Limb (tissue), 2 donors: ENCODE results near the gene SESN3.
A peak's percentile ranks its signal among the peaks of the same experiment; 100 is the strongest.
"Not testable (repeated sequence)": the region's sequence is repeated elsewhere in the genome, so short reads cannot be mapped to it uniquely, and the experiment has no call there.

Source experiments
- DNase-seq, 2 donors: peaks; one replicate each; pipeline ENCODE4 v3.0.0-alpha.2; 2016; ENCODE audit errors: extremely low spot score in 2 of 2

SESN3 gene

DNA sequence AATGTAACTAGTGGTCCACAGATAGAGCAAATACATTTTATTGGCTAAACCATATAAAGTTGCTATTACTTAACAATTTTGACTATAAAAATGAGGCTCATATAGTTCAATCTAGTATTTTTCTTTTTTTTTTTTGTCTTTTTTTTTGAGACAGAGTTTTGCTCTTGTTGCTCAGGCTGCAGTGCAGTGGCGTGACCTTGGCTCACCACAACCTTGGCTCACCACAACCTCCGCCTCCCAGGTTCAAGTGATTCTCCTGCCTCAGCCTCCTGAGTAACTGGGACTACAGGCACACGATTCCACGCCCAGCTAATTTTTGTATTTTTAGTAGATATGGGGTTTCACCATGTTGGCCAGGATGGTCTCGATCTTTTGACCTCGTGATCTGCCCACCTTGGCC is 3.9 kb downstream of the SESN3 start:
- not testable (repeated sequence) for DNase-seq

DNA sequence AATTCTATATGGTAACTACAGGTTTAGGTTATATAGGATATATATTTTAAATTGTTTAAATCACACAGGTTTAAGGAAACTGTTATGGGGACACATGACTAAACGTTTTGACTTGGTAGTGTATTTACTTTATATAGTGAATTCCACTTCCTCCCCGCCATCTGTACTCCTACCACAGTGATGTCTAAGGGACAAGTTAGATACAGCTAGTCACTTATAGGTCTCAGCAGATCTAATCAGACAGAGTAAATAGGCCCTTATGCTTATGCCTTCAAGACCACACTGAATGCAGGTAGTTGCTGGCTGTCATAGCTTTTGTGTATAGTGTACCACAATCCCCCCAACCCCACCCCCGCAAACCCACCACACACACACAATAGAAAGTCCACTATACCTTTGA is 8.2 kb downstream of the SESN3 start:
- DNase-seq = no peak

DNA sequence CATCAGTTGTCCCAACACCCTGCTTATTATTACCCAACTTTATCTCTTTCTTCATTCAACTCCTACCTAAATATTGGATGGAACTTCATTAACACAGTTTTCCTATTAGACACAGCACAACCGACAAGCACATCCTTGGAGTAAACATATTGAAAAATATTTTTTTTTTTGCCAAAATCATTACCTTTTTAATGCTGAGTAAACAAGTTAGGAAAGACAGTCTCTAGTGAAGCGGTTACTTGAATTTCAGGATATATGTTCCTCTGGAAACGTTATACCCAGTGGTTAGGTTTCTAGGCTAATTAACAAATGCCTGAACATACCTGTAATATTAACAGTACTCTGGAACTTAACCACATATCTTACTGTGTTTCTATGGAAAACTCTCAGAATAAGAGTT is 11.4 kb downstream of the SESN3 start:
- DNase-seq = no peak

- DNase-seq = no peak
These were observed 12.9 kb downstream of the SESN3 start for GRCh38 chr11:95218149-95218548.

- no peak for DNase-seq
These were observed 18.4 kb downstream of the SESN3 start for GRCh38 chr11:95212609-95213008.

- DNase-seq = not testable (repeated sequence)
These were observed 21.5 kb downstream of the SESN3 start for GRCh38 chr11:95209535-95209934.

GRCh38 chr11:95200781-95201457 is 30.1 kb downstream of the SESN3 start:
- DNase-seq = no peak

DNA sequence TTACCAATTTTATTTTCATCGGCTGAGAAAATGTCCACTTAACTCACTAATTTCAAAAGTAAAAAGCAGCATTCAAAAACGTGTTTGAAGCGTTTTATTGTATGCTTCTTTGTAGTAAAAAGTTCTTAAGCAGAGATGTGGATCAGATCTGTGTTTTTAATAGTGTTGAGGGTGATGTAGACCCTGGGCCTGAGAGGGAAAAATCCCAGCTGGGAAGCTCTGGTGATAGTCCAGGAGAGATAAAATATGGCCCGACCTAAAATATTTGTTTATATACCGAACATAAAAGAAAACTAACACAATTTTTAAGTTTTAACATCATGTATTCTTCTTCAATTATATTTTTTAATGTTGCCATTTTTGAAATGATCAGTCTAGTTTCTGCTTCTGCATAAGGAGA is 35.2 kb downstream of the SESN3 start:
- DNase-seq = no peak

DNA sequence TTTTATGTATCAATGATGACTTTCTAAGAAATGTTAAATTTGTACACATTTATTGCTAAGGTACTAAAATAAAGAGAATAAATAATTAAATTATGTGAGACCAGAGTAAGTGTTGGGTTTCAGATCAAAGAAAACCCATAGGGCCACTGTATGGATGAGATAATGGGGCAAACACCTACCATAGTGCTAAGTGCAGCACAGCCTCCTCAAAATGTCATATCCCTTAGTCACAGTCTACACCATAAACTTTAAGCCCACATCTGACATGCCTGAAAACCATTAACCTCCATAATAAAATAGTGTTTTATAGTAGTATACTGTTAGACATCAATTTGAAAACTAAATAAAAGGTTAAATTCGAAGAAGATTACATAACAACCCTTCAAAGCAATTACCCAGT is 37.5 kb downstream of the SESN3 start:
- DNase-seq = no peak

DNA sequence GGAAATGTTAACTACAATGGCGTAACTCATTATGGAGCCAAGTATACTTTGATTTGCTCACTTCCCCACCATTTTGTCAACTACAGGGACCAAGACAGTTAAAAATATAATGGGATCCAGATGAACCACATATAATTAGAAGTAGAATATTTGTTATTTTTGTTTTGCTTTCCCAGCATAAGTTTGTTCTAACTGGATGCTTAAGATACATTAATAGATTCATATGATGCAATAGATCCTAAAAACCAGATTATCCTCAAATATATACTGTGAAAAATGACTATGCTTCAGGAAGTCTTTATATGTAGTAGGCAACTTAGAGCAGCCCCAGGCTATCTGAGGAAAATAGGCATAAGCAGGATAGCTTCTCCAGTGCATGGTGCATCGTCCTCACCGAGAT is 38.3 kb downstream of the SESN3 start:
- no peak for DNase-seq

- no peak for DNase-seq
These were observed 43.3 kb downstream of the SESN3 start for GRCh38 chr11:95187723-95188122.

GRCh38 chr11:95182397-95182796 is 48.6 kb downstream of the SESN3 start:
- no peak for DNase-seq

DNA sequence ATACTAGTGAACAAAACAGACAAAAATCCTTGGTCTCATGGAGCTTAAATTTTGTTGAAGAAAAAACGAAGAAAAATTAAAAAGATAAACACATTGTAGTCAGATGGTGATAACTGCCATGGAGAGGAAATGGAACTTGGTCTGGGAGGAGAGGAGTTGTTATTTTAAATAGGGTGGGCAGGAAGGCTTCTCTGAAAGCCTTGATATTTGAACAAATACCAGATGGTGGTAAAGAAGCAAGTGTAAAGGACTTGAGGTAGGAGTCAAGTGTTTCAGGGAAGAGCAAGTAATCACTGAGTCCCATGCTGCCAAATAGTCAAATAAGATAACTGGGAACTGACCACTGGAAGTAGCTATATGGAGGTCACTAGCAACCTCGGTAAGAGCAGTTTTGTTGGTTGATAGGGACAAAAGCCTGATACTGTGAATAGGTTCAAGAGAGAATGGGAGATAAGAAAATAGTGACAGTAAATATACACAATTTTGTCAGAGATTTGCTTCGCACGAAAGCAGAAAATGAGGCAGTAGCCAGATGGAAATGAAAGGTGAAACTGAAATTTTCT is 55.1 kb downstream of the SESN3 start:
- no peak for DNase-seq

GRCh38 chr11:95170294-95170693 is 60.7 kb downstream of the SESN3 start:
- DNase-seq = no peak

GRCh38 chr11:95166781-95167180 is 64.2 kb downstream of the SESN3 start:
- no peak for DNase-seq

DNA sequence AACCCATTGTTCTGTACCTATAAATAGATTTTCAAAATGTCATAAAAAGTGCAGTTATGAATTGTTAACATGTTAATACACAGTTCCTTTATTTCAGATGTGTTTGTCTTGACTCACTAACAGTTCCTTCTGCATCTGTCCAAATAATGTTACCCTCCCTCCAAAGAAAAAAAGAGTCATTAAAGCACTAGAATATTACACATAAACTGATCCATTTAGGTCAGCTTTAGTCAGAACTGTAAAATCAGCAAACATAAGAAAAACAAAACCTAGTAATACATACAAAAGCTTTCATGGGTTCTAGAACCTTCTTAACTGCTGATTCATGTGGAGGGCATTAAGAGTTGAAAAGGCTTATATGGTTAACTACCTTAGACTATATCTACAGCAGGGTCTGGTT is 65.4 kb downstream of the SESN3 start:
- no peak for DNase-seq

GRCh38 chr11:95163106-95163505 is 67.9 kb downstream of the SESN3 start:
- no peak for DNase-seq

- no peak for DNase-seq
These were observed 69.8 kb downstream of the SESN3 start for GRCh38 chr11:95161248-95161647.

DNA sequence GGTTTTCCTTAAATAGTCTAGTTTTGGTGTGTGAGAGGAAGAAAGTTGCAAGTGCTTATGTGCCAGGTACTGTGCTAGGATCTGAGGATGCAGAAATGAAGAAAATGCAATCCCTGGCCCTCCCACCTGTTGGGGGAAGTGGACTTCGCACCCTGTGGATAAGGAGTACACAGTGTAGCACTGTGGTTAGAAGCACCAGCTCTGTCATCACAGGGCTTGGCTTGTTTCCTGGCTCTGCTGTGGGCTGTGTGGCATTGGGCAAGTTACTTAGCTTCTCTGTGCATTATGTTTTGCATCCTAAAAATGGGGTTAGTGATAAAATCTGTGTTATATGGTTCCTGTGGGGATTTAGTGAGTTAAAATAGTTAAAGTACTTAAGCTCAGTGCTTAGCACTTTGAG is 73.2 kb downstream of the SESN3 start:
- no peak for DNase-seq

DNA sequence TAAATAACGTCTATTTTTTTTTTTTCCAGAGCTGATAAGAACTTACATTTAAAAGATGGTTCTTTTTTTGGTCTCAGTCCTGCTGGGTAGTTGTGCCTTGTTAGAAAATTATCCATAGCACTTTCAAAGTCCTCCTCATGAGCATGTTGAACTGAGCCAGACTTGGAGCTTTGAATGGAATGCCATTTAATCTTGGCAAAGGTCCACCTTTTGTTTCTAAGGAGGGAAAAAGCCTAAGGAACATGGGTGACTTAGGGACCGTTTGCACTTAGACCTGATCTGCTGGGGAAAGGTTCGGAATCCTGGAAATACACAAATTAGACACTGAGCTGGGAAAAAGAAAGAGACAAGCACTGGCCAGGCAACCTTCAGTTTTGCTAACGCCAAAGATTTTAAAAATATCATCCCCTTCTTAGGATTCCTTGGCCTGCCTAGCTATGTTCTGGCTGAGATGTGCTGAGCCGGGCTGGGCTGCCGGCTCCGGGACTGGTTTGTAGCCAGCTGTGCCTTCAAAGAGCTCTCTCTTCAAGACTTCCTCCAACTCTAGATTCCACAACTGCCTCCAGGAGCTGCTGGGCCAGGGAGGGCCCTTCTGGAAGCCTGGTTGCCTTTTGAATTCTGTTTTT is 74.0 kb downstream of the SESN3 start:
- DNase-seq = peak in 1 of 2 donors; percentile 65

DNA sequence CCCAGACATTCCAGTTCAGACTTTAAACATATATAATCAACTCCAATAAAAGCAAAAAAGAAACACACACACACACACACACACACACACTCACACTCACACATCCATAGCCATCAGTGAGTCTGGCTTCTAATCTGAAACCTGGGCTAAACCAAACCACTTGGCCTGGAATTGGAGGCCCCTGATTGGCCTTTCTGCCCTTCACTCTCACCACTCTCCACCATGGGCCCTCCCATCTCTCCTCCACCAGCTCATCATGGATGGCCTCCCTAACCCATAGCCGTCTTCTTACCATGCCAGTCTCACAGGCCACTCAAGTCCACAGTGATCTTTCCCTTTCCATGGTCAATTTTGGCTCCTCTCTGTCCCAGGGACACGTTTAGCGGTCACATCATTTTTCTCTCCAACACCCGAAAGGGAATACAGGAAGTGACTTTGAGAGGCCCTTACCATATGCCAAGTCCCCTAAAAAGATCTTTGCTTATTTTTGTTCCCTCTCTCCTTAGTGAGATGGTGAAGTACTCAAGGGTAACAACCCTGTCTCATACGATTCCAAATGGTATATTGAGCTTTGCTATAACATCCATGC is 74.8 kb downstream of the SESN3 start:
- DNase-seq = no peak

- DNase-seq = no peak
These were observed 75.6 kb downstream of the SESN3 start for GRCh38 chr11:95155385-95155784.

GRCh38 chr11:95154514-95154913 is 76.5 kb downstream of the SESN3 start:
- DNase-seq = peak; percentile 53 to 64
